Stimulated activated CD4-positive, alpha-beta T cell treated with anti-CD3 and anti-CD28 coated beads, Interleukin-4, amount 100 ng/mL, for 4 hours (primary cell): ENCODE measurements around the gene MCRIP2.
"Not testable (repeated sequence)": the region's sequence is repeated elsewhere in the genome, so short reads cannot be mapped to it uniquely, and the experiment has no call there.

Experiments used
- DNase-seq, 2 experiments: peaks; one replicate each; pipeline ENCODE4 v3.0.0-alpha.2; 2020

MCRIP2 gene

GRCh38 chr16:641326-642188 lies at the start of gene MCRIP2:
TSS of gene MCRIP2 (plus strand) at chr16:641828. CDS start at chr16:641992, 164 bp downstream.
- DNase-seq, result peak; percentile 67 to 78

GRCh38 chr16:591892-592517 lies 49.6 kb upstream of the MCRIP2 start:
- no peak for DNase-seq

GRCh38 chr16:592518-593306 lies 48.9 kb upstream of the MCRIP2 start:
- DNase-seq, result no peak

- no peak for DNase-seq
Observed at GRCh38 chr16:593406-593805, 48.2 kb upstream of the MCRIP2 start.

GRCh38 chr16:593807-594206 lies 47.8 kb upstream of the MCRIP2 start:
- DNase-seq, result no peak

- DNase-seq, result no peak
Observed at GRCh38 chr16:595094-595528, 46.5 kb upstream of the MCRIP2 start.

- no peak for DNase-seq
Observed at GRCh38 chr16:595942-596735, 45.5 kb upstream of the MCRIP2 start.

- DNase-seq, result no peak
Observed at GRCh38 chr16:596736-597060, 44.9 kb upstream of the MCRIP2 start.

- DNase-seq, result not testable (repeated sequence)
Observed at GRCh38 chr16:597655-598054, 44.0 kb upstream of the MCRIP2 start.

GRCh38 chr16:598823-599739 lies 42.5 kb upstream of the MCRIP2 start:
- no peak for DNase-seq

- DNase-seq, result no peak
Observed at GRCh38 chr16:600781-601180, 40.8 kb upstream of the MCRIP2 start.

- DNase-seq, result no peak
Observed at GRCh38 chr16:603933-604332, 37.7 kb upstream of the MCRIP2 start.

GRCh38 chr16:606656-607307 lies 34.8 kb upstream of the MCRIP2 start:
- no peak for DNase-seq

GRCh38 chr16:608019-608418 lies 33.6 kb upstream of the MCRIP2 start:
- DNase-seq, result peak in 1 of 2 experiments; percentile 7

- DNase-seq, result no peak
Observed at GRCh38 chr16:609316-609715, 32.3 kb upstream of the MCRIP2 start.

GRCh38 chr16:609984-610383 lies 31.6 kb upstream of the MCRIP2 start:
- DNase-seq, result no peak

GRCh38 chr16:610513-611381 lies 30.9 kb upstream of the MCRIP2 start:
- peak; percentile 38 to 63 for DNase-seq

- no peak for DNase-seq
Observed at GRCh38 chr16:615122-615521, 26.5 kb upstream of the MCRIP2 start.

- DNase-seq, result no peak
Observed at GRCh38 chr16:616733-617586, 24.7 kb upstream of the MCRIP2 start.
